DOHH2 (cell line): Measurements from ENCODE around the gene CDH22.

Experiments used
- H3F3A ChIP-seq: fragments of 200-600 bp; sonication (generic), shearing (Covaris generic); 2 replicates; pipeline ENCODE4 v1.6.0; 2016; ENCODE audit warnings: antibody characterized with exemption, mild to moderate bottlenecking; ENCODE audit not compliant: control insufficient read depth, insufficient read depth
- H3K27ac ChIP-seq: fragments of 200-600 bp; sonication (generic); 2 replicates; pipeline ENCODE4 v1.5.1; 2014; ENCODE audit warnings: low read depth, mild to moderate bottlenecking, low read length, moderate library complexity
- H3K27me3 ChIP-seq: fragments of 200-600 bp; sonication (generic); 2 replicates; pipeline ENCODE4 v1.6.1; 2014; ENCODE audit warnings: mild to moderate bottlenecking, low read length, mixed read lengths; ENCODE audit not compliant: control insufficient read depth
- H3K36me3 ChIP-seq: fragments of 200-600 bp; sonication (generic); 2 replicates; pipeline ENCODE4 v1.6.1; 2014; ENCODE audit warnings: mild to moderate bottlenecking, low read length, moderate library complexity, mixed read lengths; ENCODE audit not compliant: control insufficient read depth
- H3K4me1 ChIP-seq: fragments of 200-600 bp; sonication (generic); 2 replicates; pipeline ENCODE4 v1.6.1; 2014; ENCODE audit warnings: mild to moderate bottlenecking, low read length, mixed read lengths; ENCODE audit not compliant: control insufficient read depth
- H3K4me2 ChIP-seq: fragments of 200-600 bp; sonication (generic); 2 replicates; pipeline ENCODE4 v1.6.0; 2014; ENCODE audit warnings: mild to moderate bottlenecking, low read length, moderate library complexity
- H3K4me3 ChIP-seq: fragments of 200-600 bp; sonication (generic); 2 replicates; pipeline ENCODE4 v1.5.1; 2014; ENCODE audit warnings: mild to moderate bottlenecking, low read length, mixed read lengths
- H3K79me2 ChIP-seq: fragments of 200-600 bp; sonication (generic); 2 replicates; pipeline ENCODE4 v1.6.1; 2014; ENCODE audit warnings: mild to moderate bottlenecking, low read length, mixed read lengths; ENCODE audit not compliant: control insufficient read depth
- H3K9me2 ChIP-seq: fragments of 200-600 bp; sonication (generic); replicated peaks from 2 replicates; pipeline ENCODE4 v1.6.1; 2014; ENCODE audit warnings: mild to moderate bottlenecking, low read length, mixed read lengths; ENCODE audit not compliant: control insufficient read depth
- H3K9me3 ChIP-seq: fragments of 200-600 bp; sonication (generic); 2 replicates; pipeline ENCODE4 v1.6.1; 2014; ENCODE audit warnings: antibody characterized with exemption, low read length, mixed read lengths; ENCODE audit not compliant: control insufficient read depth, insufficient read depth
- H4K20me1 ChIP-seq: fragments of 200-600 bp; sonication (generic); 2 replicates; pipeline ENCODE4 v1.6.0; 2014; ENCODE audit warnings: low read depth, mild to moderate bottlenecking, antibody characterized with exemption, low read length, moderate library complexity; ENCODE audit not compliant: control insufficient read depth, insufficient read depth
- EZH2phosphoT487 ChIP-seq: fragments of 200-600 bp; sonication (generic); IDR thresholded peaks from 2 replicates; pipeline ENCODE4 v1.6.1; 2017; ENCODE audit warnings: borderline replicate concordance, mild to moderate bottlenecking, antibody characterized with exemption, low read length, moderate library complexity, mixed read lengths
- TF ChIP-seq, protein P1 (sequence below): fragments of 200-600 bp; sonication (generic); IDR thresholded peaks from one replicate; pipeline ENCODE4 v1.5.1; 2014; ENCODE audit warnings: antibody characterized with exemption, mild to moderate bottlenecking, low read depth, low read length; ENCODE audit not compliant: poor library complexity, severe bottlenecking

CDH22 gene

DNA sequence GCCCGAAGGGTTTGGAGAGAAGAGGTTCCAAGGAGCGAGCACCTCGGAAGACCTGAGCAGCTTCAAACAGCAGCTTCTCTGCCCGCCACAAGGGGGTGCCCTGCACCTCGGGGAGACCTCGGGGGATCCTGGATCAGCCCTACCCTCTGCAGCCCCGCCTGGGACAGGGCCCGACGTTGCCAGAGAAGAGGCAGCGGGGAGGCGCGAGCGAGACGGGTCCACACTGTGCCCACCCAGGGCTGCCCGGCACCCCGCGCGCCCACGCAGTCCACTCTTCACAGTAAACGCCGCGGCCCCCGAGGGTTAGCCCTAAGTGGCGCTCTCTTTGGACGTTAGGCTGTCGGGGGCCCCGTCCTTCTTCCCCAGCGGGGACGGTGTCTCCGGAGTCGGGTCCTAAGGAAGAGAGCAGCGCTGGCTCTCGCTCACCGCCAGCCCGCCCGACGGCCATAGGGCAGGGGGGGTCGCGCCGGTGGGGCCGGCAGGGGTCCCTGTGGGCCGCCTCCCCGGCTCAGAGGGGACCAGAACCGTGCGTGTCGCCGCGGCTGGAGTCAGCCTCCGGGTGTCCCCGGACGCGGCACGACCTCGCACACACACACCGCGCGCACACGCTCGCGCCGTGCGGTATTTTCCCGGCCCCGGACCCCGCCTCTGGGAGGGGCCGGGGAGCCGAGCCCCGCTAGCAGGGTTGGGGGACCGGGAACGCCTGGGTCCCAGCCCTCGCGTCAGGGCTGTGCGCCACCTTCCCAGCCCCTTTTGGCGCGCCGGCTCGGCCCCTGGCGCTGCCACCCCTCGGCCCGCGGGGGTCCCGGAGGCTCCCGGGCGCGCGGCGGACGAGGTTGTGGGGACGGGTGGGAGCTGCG lies 929 bp downstream of the CDH22 start:
- Histone ChIP-seq H3K9me2 (no peaks in the 10 kb centered on the region), H3K27me3 (peaks cover 52% of the 10 kb centered on the region), H3K36me3 (no peaks in the 10 kb centered on the region), H3K79me2 (no peaks in the 10 kb centered on the region), H3K27ac (no peak overlapping the region), H3F3A (no peaks in the 10 kb centered on the region), H4K20me1 (no peaks in the 10 kb centered on the region), H3K9me3 (no peaks in the 10 kb centered on the region), H3K4me1 (no peaks in the 10 kb centered on the region), H3K4me3 (no peak overlapping the region), H3K4me2 (0 out of 2 replicates have a peak overlapping the region, but pooled peaks have one; percentile 24)
- TF ChIP-seq, protein P1, sequence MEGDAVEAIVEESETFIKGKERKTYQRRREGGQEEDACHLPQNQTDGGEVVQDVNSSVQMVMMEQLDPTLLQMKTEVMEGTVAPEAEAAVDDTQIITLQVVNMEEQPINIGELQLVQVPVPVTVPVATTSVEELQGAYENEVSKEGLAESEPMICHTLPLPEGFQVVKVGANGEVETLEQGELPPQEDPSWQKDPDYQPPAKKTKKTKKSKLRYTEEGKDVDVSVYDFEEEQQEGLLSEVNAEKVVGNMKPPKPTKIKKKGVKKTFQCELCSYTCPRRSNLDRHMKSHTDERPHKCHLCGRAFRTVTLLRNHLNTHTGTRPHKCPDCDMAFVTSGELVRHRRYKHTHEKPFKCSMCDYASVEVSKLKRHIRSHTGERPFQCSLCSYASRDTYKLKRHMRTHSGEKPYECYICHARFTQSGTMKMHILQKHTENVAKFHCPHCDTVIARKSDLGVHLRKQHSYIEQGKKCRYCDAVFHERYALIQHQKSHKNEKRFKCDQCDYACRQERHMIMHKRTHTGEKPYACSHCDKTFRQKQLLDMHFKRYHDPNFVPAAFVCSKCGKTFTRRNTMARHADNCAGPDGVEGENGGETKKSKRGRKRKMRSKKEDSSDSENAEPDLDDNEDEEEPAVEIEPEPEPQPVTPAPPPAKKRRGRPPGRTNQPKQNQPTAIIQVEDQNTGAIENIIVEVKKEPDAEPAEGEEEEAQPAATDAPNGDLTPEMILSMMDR = peak; percentile 85
- TF ChIP-seq EZH2phosphoT487 = no peak; the same call in 1 of the 2 replicates

DNA sequence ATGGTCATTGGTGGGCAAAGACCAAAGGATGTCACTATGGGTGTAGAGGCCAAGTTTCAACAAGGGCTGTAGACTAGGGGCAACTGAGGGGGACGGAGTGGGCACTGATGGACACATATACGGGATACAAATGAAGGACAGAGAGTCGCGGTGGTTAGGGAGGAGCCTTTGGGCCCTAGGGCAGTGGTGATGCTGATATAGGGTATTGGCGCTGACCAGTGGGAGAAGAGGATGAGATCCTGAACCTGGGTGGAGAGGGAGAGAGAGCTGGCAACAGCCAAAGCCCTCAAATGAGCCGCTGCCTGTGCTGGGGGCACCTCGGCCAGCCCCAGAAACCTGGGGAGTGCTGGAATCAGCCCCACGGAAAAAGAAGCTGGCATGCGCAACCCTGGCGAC lies 1.6 kb downstream of the CDH22 start:
- Histone ChIP-seq H3K36me3 (no peaks in the 10 kb centered on the region), H3K27me3 (peaks cover 48% of the 10 kb centered on the region), H3K4me1 (no peaks in the 10 kb centered on the region), H3K27ac (no peak overlapping the region), H3K9me2 (no peaks in the 10 kb centered on the region), H3K9me3 (no peaks in the 10 kb centered on the region), H3K79me2 (no peaks in the 10 kb centered on the region), H3K4me3 (no peak overlapping the region), H4K20me1 (no peaks in the 10 kb centered on the region), H3K4me2 (no peak overlapping the region), H3F3A (no peaks in the 10 kb centered on the region)
- no peak for TF ChIP-seq EZH2phosphoT487
- TF ChIP-seq, protein P1 = no peak

DNA sequence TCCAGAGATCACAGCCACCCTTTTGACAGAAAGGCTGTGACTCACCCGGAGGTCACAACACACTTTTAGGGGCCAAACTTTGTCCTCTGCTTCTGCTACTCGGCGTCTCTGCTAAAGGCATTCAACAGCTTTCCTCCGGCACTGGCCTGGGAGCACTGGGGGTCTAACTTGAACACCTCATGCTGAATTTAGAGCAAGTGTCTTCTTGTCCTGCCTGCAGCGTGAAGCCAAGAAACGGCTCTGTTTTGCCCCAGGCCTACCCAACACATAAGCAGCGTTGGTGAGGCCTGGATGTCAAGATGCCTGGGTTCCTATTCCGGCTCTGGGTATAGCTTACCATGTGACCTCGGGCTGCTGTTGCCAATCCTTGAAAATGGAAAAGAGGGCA lies 2.3 kb downstream of the CDH22 start:
- no peaks in the 10 kb centered on the region for H3K36me3 ChIP-seq
- no peaks in the 10 kb centered on the region for H3K9me2 ChIP-seq
- no peaks in the 10 kb centered on the region for H4K20me1 ChIP-seq
- no peak overlapping the region for H3K4me3 ChIP-seq
- no peaks in the 10 kb centered on the region for H3K79me2 ChIP-seq
- H3K27me3 ChIP-seq = peaks cover 40% of the 10 kb centered on the region
- H3K4me2 ChIP-seq = no peak overlapping the region
- H3K27ac ChIP-seq = no peak overlapping the region
- no peak for TF ChIP-seq EZH2phosphoT487
- TF ChIP-seq, protein P1 = no peak
- no peaks in the 10 kb centered on the region for H3K9me3 ChIP-seq
- H3F3A ChIP-seq = no peaks in the 10 kb centered on the region
- no peaks in the 10 kb centered on the region for H3K4me1 ChIP-seq
